ENCODE results near the gene SLC39A11. TPM values are rescaled to one million over a fixed set of nuclear protein-coding genes. Genes with fewer than 3 reads are reported as not detected.

Gene SLC39A11
- total RNA-seq, 1 experiment from 2014 or later = 46.4 TPM

GRCh38 chr17:72599891-72600290, 492.6 kb downstream of the SLC39A11 start:
- no peak overlapping the region for H2AFZ ChIP-seq (ENCODE audit: low read depth, low read length, poor library complexity, severe bottlenecking)
- no TSS peak for BruUV-seq (replicated peaks)
- H3K27me3 ChIP-seq (ENCODE audit: insufficient read depth, low read length) = no peaks in the 10 kb centered on the region
- H3K4me1 ChIP-seq (ENCODE audit: control insufficient read depth in 1 of 2, insufficient read depth in 2 of 2, low read length in 2 of 2) = peaks cover 29 to 54% of the 10 kb centered on the region in 2 experiments
- TF ChIP-seq FOSL1 (IDR thresholded peaks at IDR 0.05; ENCODE audit: low read depth) = no peak
- TF ChIP-seq YY1 (IDR thresholded peaks at IDR 0.05; ENCODE audit: extremely low read depth, insufficient replicate concordance, low read depth, low read length) = no peak
- TF ChIP-seq EZH2 (IDR thresholded peaks at IDR 0.05) = no peak
- TF ChIP-seq SP1 (IDR thresholded peaks at IDR 0.05; ENCODE audit: low read depth) = no peak
- TF ChIP-seq RAD21 (IDR thresholded peaks at IDR 0.05; ENCODE audit: low read depth) = no peak
- no peak for TF ChIP-seq MAX (IDR thresholded peaks at IDR 0.05)
- TF ChIP-seq POLR2A (IDR thresholded peaks at IDR 0.05; ENCODE audit: borderline replicate concordance, extremely low read depth, insufficient read depth, insufficient read length) = no peak
- TF ChIP-seq CTCF (IDR thresholded peaks at IDR 0.05 in 2 of 3, conservative IDR thresholded peaks at IDR 0.05 in 1 of 3; ENCODE audit: borderline replicate concordance in 1 of 3, insufficient read depth in 1 of 3, low read depth in 2 of 3, low read length in 2 of 3) = no peak
- TF ChIP-seq JUND (IDR thresholded peaks at IDR 0.05) = no peak
- no peak for TF ChIP-seq ELF1 (IDR thresholded peaks at IDR 0.05; ENCODE audit: borderline replicate concordance, low read depth)
- no peak for TF ChIP-seq POLR2AphosphoS5 (IDR thresholded peaks at IDR 0.05; ENCODE audit: low read depth, low read length)
- no peak for TF ChIP-seq SRF (IDR thresholded peaks at IDR 0.05; ENCODE audit: low read depth)
- H3K27ac ChIP-seq (ENCODE audit: low read depth, low read length) = no peak overlapping the region
- ATAC-seq (no peak), DNase-seq (ENCODE audit: low read depth, low spot score) (no peak)
- ChIA-PET RAD21 (ENCODE audit: low non-redundant PET in 1 of 2, low total read pairs in 2 of 2, uncharacterized antibody in 2 of 2, unreplicated experiment in 2 of 2) (no interaction called here), POLR2A (no interaction called here), CTCF (no interaction called here)
- H3K36me3 ChIP-seq (ENCODE audit: control insufficient read depth in 1 of 2, insufficient read depth in 2 of 2, low read length in 2 of 2) = no peaks in the 10 kb centered on the region
- no peak overlapping the region for H3K4me2 ChIP-seq (ENCODE audit: low read length)
- no peaks in the 10 kb centered on the region for H4K20me1 ChIP-seq (ENCODE audit: insufficient read depth)
- H3K9me2 ChIP-seq (ENCODE audit: insufficient read depth) = no peaks in the 10 kb centered on the region
- intact Hi-C loops (cut with micrococcal nuclease) = no loop called here
- H3K9me3 ChIP-seq (ENCODE audit: control insufficient read depth in 1 of 2, insufficient read depth in 1 of 2, low read depth in 1 of 2, low read length in 2 of 2) = no peaks in the 10 kb centered on the region
- no peak overlapping the region for H3K4me3 ChIP-seq (replicated peaks in 1 of 2; ENCODE audit: low read depth in 1 of 2, low read length in 2 of 2)
- no peaks in the 10 kb centered on the region for H3K79me2 ChIP-seq (ENCODE audit: insufficient read depth, low read length)
- H3K9ac ChIP-seq (ENCODE audit: low read length) = no peak overlapping the region
